ENCODE data around the gene ADAP2.
A peak's percentile ranks its signal among the peaks of the same experiment; 100 is the strongest.

DNA sequence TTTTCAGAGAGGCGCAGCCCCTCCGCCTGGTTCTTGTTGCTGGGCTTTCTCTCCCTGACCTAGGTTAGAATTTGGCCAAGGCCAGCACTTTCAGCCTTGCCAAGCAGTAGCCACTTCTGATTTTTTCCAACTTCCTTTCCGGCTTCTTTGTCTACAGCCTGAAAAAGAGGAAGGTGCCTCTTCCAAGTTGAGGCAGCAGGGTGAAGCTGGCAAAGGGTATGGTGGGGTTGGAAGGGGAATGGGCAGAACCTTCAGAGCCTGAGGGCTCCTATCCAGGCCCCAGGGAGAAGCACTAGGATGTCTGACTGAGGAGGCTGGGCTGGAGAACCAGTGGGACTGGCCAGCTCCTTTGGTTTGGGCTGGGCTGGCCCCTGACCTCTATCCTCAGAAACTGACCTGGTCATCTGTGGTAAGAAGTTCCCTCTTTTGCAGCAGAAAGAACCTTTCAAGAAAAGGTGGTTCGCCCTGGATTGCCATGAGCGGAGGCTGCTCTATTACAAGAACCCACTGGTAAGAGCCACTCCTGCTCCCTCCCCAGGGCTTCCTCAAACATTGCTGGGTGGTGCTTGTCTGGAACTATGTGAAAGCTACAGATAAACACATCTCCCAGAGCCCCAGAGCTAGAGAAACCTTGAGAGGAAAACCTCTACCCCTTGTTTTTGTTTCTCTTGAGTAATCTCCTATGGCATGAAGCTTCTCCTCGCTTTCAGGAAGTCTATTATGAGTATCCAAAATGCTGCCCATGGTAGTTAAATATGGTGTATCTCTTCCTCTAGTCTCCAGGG, 32.5 kb downstream of the ADAP2 start:
- TF ChIP-seq, protein P1, sequence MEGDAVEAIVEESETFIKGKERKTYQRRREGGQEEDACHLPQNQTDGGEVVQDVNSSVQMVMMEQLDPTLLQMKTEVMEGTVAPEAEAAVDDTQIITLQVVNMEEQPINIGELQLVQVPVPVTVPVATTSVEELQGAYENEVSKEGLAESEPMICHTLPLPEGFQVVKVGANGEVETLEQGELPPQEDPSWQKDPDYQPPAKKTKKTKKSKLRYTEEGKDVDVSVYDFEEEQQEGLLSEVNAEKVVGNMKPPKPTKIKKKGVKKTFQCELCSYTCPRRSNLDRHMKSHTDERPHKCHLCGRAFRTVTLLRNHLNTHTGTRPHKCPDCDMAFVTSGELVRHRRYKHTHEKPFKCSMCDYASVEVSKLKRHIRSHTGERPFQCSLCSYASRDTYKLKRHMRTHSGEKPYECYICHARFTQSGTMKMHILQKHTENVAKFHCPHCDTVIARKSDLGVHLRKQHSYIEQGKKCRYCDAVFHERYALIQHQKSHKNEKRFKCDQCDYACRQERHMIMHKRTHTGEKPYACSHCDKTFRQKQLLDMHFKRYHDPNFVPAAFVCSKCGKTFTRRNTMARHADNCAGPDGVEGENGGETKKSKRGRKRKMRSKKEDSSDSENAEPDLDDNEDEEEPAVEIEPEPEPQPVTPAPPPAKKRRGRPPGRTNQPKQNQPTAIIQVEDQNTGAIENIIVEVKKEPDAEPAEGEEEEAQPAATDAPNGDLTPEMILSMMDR (IDR thresholded peaks at IDR 0.05), result no peak
- peak in 1 of 2 donors; percentile 55 for TF ChIP-seq EP300 (IDR thresholded peaks at IDR 0.05)
